HCT116 (cell line): ENCODE measurements around the gene EPB41L5. TPM values are rescaled to one million over a fixed set of nuclear protein-coding genes. Genes with fewer than 3 reads are reported as not detected.

Experiments used
- ATAC-seq: fragments of 200-7000 bp; cut with Tn5 transposase; 2 replicates; pipeline ENCODE4 v1.9.1; 2020; ENCODE audit warnings: mild to moderate bottlenecking, moderate library complexity
- BruUV-seq: library from RNA; stranded (reverse); fragments of 400-500 nt; replicated peaks from 2 replicates; lab custom pipeline; 2021; lab: Mats Ljungman, UMichigan
- CTCF ChIA-PET: fragments of 300-600 bp; sonication (Branson Sonifier 250); formaldehyde crosslinking; loops from one replicate; lab custom pipeline; 2021; ENCODE audit warnings: antibody characterized with exemption; lab: Charles Lee
- POLR2A ChIA-PET: fragments of 300-600, 350-600 bp; sonication (Branson Sonifier 250); formaldehyde crosslinking; loops from one replicate; lab custom pipeline; 2021; ENCODE audit warnings: antibody characterized with exemption; lab: Charles Lee
- RAD21 ChIA-PET, 2 experiments: fragments of 300-600 bp; sonication (Branson Sonifier 250); formaldehyde crosslinking; loops; one replicate each; lab custom pipeline; 2023; ENCODE audit warnings: low total read pairs in 2 of 2; ENCODE audit not compliant: uncharacterized antibody in 2 of 2, unreplicated experiment in 2 of 2, low non-redundant PET in 1 of 2; lab: Charles Lee
- DNase-seq: peaks from one replicate; pipeline ENCODE4 v3.0.0-alpha.2; 2010; ENCODE audit warnings: low read depth, low spot score
- H2AFZ ChIP-seq: fragments of 200-600 bp; shearing (Covaris generic), sonication (generic); 2 replicates; pipeline ENCODE4 v1.6.1; 2017; ENCODE audit warnings: low read depth, mixed run types, mixed read lengths, antibody characterized with exemption, low read length; ENCODE audit not compliant: poor library complexity, severe bottlenecking
- H3K27ac ChIP-seq: 2 replicates; pipeline ENCODE4 v1.5.1; 2012; ENCODE audit warnings: low read depth, low read length
- H3K27me3 ChIP-seq: fragments of 200-600 bp; sonication (generic); 2 replicates; pipeline ENCODE4 v1.6.1; 2016; ENCODE audit warnings: mixed run types, low read length, mixed read lengths; ENCODE audit not compliant: insufficient read depth
- H3K36me3 ChIP-seq, 2 experiments: fragments of 200-500 bp in 1 of 2; fragments of 200-600 bp in 1 of 2; sonication (Bioruptor generic) in 1 of 2; sonication (generic) in 1 of 2; 2 replicates each; pipeline versions ENCODE4 v1.5.1 to v1.6.1; 2014 to 2016; ENCODE audit warnings: low read length in 2 of 2, inconsistent platforms in 1 of 2, mixed read lengths in 1 of 2, mixed run types in 1 of 2; ENCODE audit not compliant: insufficient read depth in 2 of 2, control insufficient read depth in 1 of 2
- H3K4me1 ChIP-seq, 2 experiments: fragments of 200-600 bp in 1 of 2; sonication (generic) in 1 of 2; 2 replicates each; pipeline versions ENCODE4 v1.5.1 to v1.6.1; 2012 to 2017; ENCODE audit warnings: low read length in 2 of 2, inconsistent platforms in 1 of 2, mild to moderate bottlenecking in 1 of 2, mixed read lengths in 1 of 2, mixed run types in 1 of 2, moderate library complexity in 1 of 2; ENCODE audit not compliant: insufficient read depth in 2 of 2, control insufficient read depth in 1 of 2
- H3K4me2 ChIP-seq: fragments of 200-600 bp; sonication (generic); 2 replicates; pipeline ENCODE4 v1.6.1; 2017; ENCODE audit warnings: mixed run types, low read length, mixed read lengths
- H3K4me3 ChIP-seq, 2 experiments: fragments of 200-600 bp in 1 of 2; sonication (generic) in 1 of 2; replicated peaks in 1 of 2; 2 replicates each; pipeline ENCODE4 v1.5.1; 2011 to 2016; ENCODE audit warnings: low read length in 2 of 2, control low read depth in 1 of 2, low read depth in 1 of 2, mild to moderate bottlenecking in 1 of 2, mixed read lengths in 1 of 2, mixed run types in 1 of 2
- H3K79me2 ChIP-seq: fragments of 200-600 bp; sonication (generic); 2 replicates; pipeline ENCODE4 v1.6.1; 2017; ENCODE audit warnings: mild to moderate bottlenecking, mixed run types, low read length, moderate library complexity, mixed read lengths; ENCODE audit not compliant: insufficient read depth
- H3K9ac ChIP-seq: fragments of 200-600 bp; sonication (generic); 2 replicates; pipeline ENCODE4 v1.6.1; 2016; ENCODE audit warnings: low read length, mixed read lengths
- H3K9me2 ChIP-seq: fragments of 200-600 bp; sonication (generic), shearing (Covaris generic); 2 replicates; pipeline ENCODE4 v1.6.1; 2017; ENCODE audit warnings: mixed run types, mild to moderate bottlenecking, moderate library complexity; ENCODE audit not compliant: insufficient read depth
- H3K9me3 ChIP-seq, 2 experiments: fragments of 200-500 bp in 1 of 2; fragments of 200-600 bp in 1 of 2; sonication (Bioruptor generic) in 1 of 2; sonication (generic) in 1 of 2; 2 replicates each; pipeline ENCODE4 v1.6.1; 2014 to 2017; ENCODE audit warnings: low read length in 2 of 2, mixed read lengths in 2 of 2, inconsistent platforms in 1 of 2, low read depth in 1 of 2, mild to moderate bottlenecking in 1 of 2, mixed run types in 1 of 2, moderate library complexity in 1 of 2; ENCODE audit not compliant: control insufficient read depth in 1 of 2, insufficient read depth in 1 of 2
- H4K20me1 ChIP-seq: fragments of 200-600 bp; sonication (generic), shearing (Covaris generic); 2 replicates; pipeline ENCODE4 v1.6.1; 2017; ENCODE audit warnings: mixed run types, mild to moderate bottlenecking, moderate library complexity; ENCODE audit not compliant: insufficient read depth
- EGR1 ChIP-seq: IDR thresholded peaks from 2 replicates; pipeline ENCODE4 v1.6.1; 2012; ENCODE audit warnings: low read depth
- ELF1 ChIP-seq: IDR thresholded peaks from 2 replicates; pipeline ENCODE4 v1.6.1; 2012; ENCODE audit warnings: low read depth, borderline replicate concordance
- MAX ChIP-seq: IDR thresholded peaks from 2 replicates; pipeline ENCODE4 v1.6.1; 2012
- POLR2AphosphoS5 ChIP-seq: IDR thresholded peaks from 2 replicates; pipeline ENCODE4 v1.6.1; 2011; ENCODE audit warnings: mild to moderate bottlenecking, low read depth, low read length, moderate library complexity
- REST ChIP-seq: IDR thresholded peaks from 2 replicates; pipeline ENCODE4 v1.6.1; 2012; ENCODE audit warnings: low read depth
- ZNF274 ChIP-seq: fragments of 200-500 bp; sonication (Bioruptor generic); IDR thresholded peaks from 2 replicates; pipeline ENCODE4 v1.6.1; 2014; ENCODE audit warnings: mild to moderate bottlenecking, low read depth, low read length, inconsistent platforms
- intact Hi-C: fragments of 100-400 bp; cut with micrococcal nuclease; formaldehyde crosslinking; loops from 2 replicates; pipeline ENCODE4 v1.10.0; 2022
- total RNA-seq: library from RNA; stranded (reverse); gene quantifications from one replicate; pipeline ENCODE4 v1.2.1, GENCODE V29; 2021; ENCODE audit not compliant: unreplicated experiment

EPB41L5 gene
- total RNA-seq, 1 experiment from 2014 or later: 14.7 TPM

- ChIA-PET POLR2A (interaction anchor here (0.6 kb wide), 1 partner anchor 101 kb away, joined by 4 read pairs; no protein-coding TSS in a partner anchor), RAD21 (no interaction called here), CTCF (interaction anchor here (0.7 kb wide), 1 partner anchor 88 kb away, joined by 3 read pairs; no protein-coding TSS in a partner anchor)
- H3K9ac ChIP-seq: peak overlapping the region; percentile 74; the same call in 1 of the 2 replicates
- H2AFZ ChIP-seq: no peak overlapping the region
- no peak for TF ChIP-seq REST
- no peak for TF ChIP-seq ZNF274
- TF ChIP-seq ELF1: no peak
- TF ChIP-seq EGR1: no peak
- TF ChIP-seq POLR2AphosphoS5: no peak
- TF ChIP-seq MAX: no peak
- H3K4me3 ChIP-seq: no peak overlapping the region
- peaks cover 0 to 7% of the 10 kb centered on the region in 2 experiments; a peak in 1 of 4 replicates for H3K36me3 ChIP-seq
- no peak overlapping the region for H3K27ac ChIP-seq
- peaks cover 6 to 30% of the 10 kb centered on the region in 2 experiments; a peak in 3 of 4 replicates for H3K4me1 ChIP-seq
- peaks cover 21% of the 10 kb centered on the region for H3K79me2 ChIP-seq
- no TSS peak for BruUV-seq
- intact Hi-C loops: loop anchor here (5.0 kb wide), 1 partner anchor 452 kb away; no protein-coding TSS in a partner anchor
- H4K20me1 ChIP-seq: no peaks in the 10 kb centered on the region
- no peak for DNase-seq
- H3K27me3 ChIP-seq: no peaks in the 10 kb centered on the region
- no peaks in the 10 kb centered on the region for H3K9me3 ChIP-seq
- ATAC-seq: no peak
- H3K9me2 ChIP-seq: no peaks in the 10 kb centered on the region
- peak overlapping the region; percentile 91 for H3K4me2 ChIP-seq
These were observed 212.1 kb downstream of the EPB41L5 start for GRCh38 chr2:120224735-120225548.
